Measurements from ENCODE around the gene PAQR5.
A peak's percentile ranks its signal among the peaks of the same experiment; 100 is the strongest.

The PAQR5 gene

GRCh38 chr15:69413822-69414700, 115.3 kb downstream of the PAQR5 start, which contains the start of gene KIF23:
TSS of gene KIF23 (plus strand) at chr15:69414349. CDS start at chr15:69414466, 117 bp downstream.
- no peak within 1 kb of the TSS for H2AK5ac ChIP-seq (ENCODE audit: low read length, severe bottlenecking)
- H3K4me1 ChIP-seq (ENCODE audit: control insufficient read depth, insufficient read depth, low read depth, low read length): peaks cover 6% of the 10 kb centered on the region
- peak; percentile 98 for DNase-seq
- H3K23ac ChIP-seq (ENCODE audit: low read length in 2 of 2): peak within 1 kb of the TSS in 1 of 2 experiments; percentile 46
- peak within 1 kb of the TSS; percentile 85 for H3K4me2 ChIP-seq (ENCODE audit: low read length, poor library complexity, severe bottlenecking)
- H3K9ac ChIP-seq (ENCODE audit: low read length): peak within 1 kb of the TSS; percentile 95
- H3K9me3 ChIP-seq (ENCODE audit: control insufficient read depth, low read length): no peaks in the 10 kb centered on the region
- H3K14ac ChIP-seq (ENCODE audit: low read length in 2 of 2): peak within 1 kb of the TSS in 1 of 2 experiments; percentile 25
- H2BK120ac ChIP-seq (ENCODE audit: low read depth, low read length): peak within 1 kb of the TSS; percentile 1
- H4K91ac ChIP-seq (ENCODE audit: low read length): peak within 1 kb of the TSS; percentile 30
- no peak within 1 kb of the TSS for H2BK12ac ChIP-seq (ENCODE audit: low read length in 2 of 2)
- no peaks in the 10 kb centered on the region for H3K27me3 ChIP-seq (ENCODE audit: control insufficient read depth in 1 of 2, insufficient read depth in 1 of 2, low read length in 2 of 2)
- peak within 1 kb of the TSS; percentile 91 for H3K4me3 ChIP-seq (ENCODE audit: insufficient read depth in 1 of 2, low read depth in 1 of 2, low read length in 2 of 2)
- peak within 1 kb of the TSS in 1 of 2 experiments; percentile 57 for H3K4ac ChIP-seq (ENCODE audit: low read depth in 1 of 2, low read length in 2 of 2)
- H2BK15ac ChIP-seq (ENCODE audit: low read depth, poor library complexity, severe bottlenecking): peak within 1 kb of the TSS; percentile 39
- H3K36me3 ChIP-seq (ENCODE audit: control insufficient read depth in 1 of 2, insufficient read depth in 2 of 2, low read depth in 1 of 2, low read length in 2 of 2): peaks cover 0 to under 1% of the 10 kb centered on the region in 2 experiments
- peaks cover 17% of the 10 kb centered on the region for H3K79me1 ChIP-seq (replicated peaks; ENCODE audit: low read length, poor library complexity, severe bottlenecking)
- peak within 1 kb of the TSS; percentile 95 for H2BK5ac ChIP-seq (ENCODE audit: low read depth, low read length, poor library complexity, severe bottlenecking)
- peak within 1 kb of the TSS; percentile 38 for H4K8ac ChIP-seq (ENCODE audit: low read length)
- peak within 1 kb of the TSS; percentile 93 for H3K27ac ChIP-seq (ENCODE audit: low read length, poor library complexity, severe bottlenecking)
- 2% methylated on average over 54 of the region's 78 CpGs for WGBS
- peak within 1 kb of the TSS; percentile 87 for H2AFZ ChIP-seq (ENCODE audit: low read depth, low read length)
- H3K18ac ChIP-seq (ENCODE audit: low read depth in 1 of 2, low read length in 2 of 2): peak within 1 kb of the TSS; percentile 87 to 89

- Histone ChIP-seq H3K36me3 (ENCODE audit: control insufficient read depth in 1 of 2, insufficient read depth in 2 of 2, low read depth in 1 of 2, low read length in 2 of 2) (peaks cover 0 to 6% of the 10 kb centered on the region in 2 experiments), H2AFZ (ENCODE audit: low read depth, low read length) (peak overlapping the region; percentile 87), H2BK120ac (ENCODE audit: low read depth, low read length) (peak overlapping the region; percentile 1), H4K8ac (ENCODE audit: low read length) (no peak overlapping the region), H3K79me1 (replicated peaks; ENCODE audit: low read length, poor library complexity, severe bottlenecking) (peaks cover 17% of the 10 kb centered on the region), H2BK5ac (ENCODE audit: low read depth, low read length, poor library complexity, severe bottlenecking) (peak overlapping the region; percentile 95), H3K18ac (ENCODE audit: low read depth in 1 of 2, low read length in 2 of 2) (peak overlapping the region; percentile 87 to 89), H3K4me1 (ENCODE audit: control insufficient read depth, insufficient read depth, low read depth, low read length) (peaks cover 6% of the 10 kb centered on the region), H3K4me2 (ENCODE audit: low read length, poor library complexity, severe bottlenecking) (peak overlapping the region; percentile 85), H3K9ac (ENCODE audit: low read length) (peak overlapping the region; percentile 95), H3K27me3 (ENCODE audit: control insufficient read depth in 1 of 2, insufficient read depth in 1 of 2, low read length in 2 of 2) (no peaks in the 10 kb centered on the region), H3K9me3 (ENCODE audit: control insufficient read depth, low read length) (no peaks in the 10 kb centered on the region), H3K23ac (ENCODE audit: low read length in 2 of 2) (no peak overlapping the region), H4K91ac (ENCODE audit: low read length) (peak overlapping the region; percentile 30), H2BK12ac (ENCODE audit: low read length in 2 of 2) (no peak overlapping the region), H3K27ac (ENCODE audit: low read length, poor library complexity, severe bottlenecking) (peak overlapping the region; percentile 93), H2AK5ac (ENCODE audit: low read length, severe bottlenecking) (no peak overlapping the region), H3K14ac (ENCODE audit: low read length in 2 of 2) (peak overlapping the region in 1 of 2 experiments; percentile 25), H3K4me3 (ENCODE audit: insufficient read depth in 1 of 2, low read depth in 1 of 2, low read length in 2 of 2) (peak overlapping the region; percentile 91), H3K4ac (ENCODE audit: low read depth in 1 of 2, low read length in 2 of 2) (peak overlapping the region in 1 of 2 experiments; percentile 57), H2BK15ac (ENCODE audit: low read depth, poor library complexity, severe bottlenecking) (peak overlapping the region; percentile 39)
- peak; percentile 91 for DNase-seq
- WGBS: 0% methylated on average over 16 of the region's 29 CpGs
These were observed 116.0 kb downstream of the PAQR5 start for GRCh38 chr15:69414701-69415167.

GRCh38 chr15:69415381-69415780, 116.7 kb downstream of the PAQR5 start:
- H2BK120ac ChIP-seq (ENCODE audit: low read depth, low read length): no peak overlapping the region
- H3K36me3 ChIP-seq (ENCODE audit: control insufficient read depth in 1 of 2, insufficient read depth in 2 of 2, low read depth in 1 of 2, low read length in 2 of 2): peaks cover 0 to 6% of the 10 kb centered on the region in 2 experiments
- no peak overlapping the region for H4K91ac ChIP-seq (ENCODE audit: low read length)
- no peak overlapping the region for H3K14ac ChIP-seq (ENCODE audit: low read length in 2 of 2)
- peak overlapping the region; percentile 81 for H3K27ac ChIP-seq (ENCODE audit: low read length, poor library complexity, severe bottlenecking)
- no peak overlapping the region for H4K8ac ChIP-seq (ENCODE audit: low read length)
- H3K4ac ChIP-seq (ENCODE audit: low read depth in 1 of 2, low read length in 2 of 2): no peak overlapping the region
- H2AFZ ChIP-seq (ENCODE audit: low read depth, low read length): no peak overlapping the region
- peak overlapping the region; percentile 95 for H3K9ac ChIP-seq (ENCODE audit: low read length)
- no peaks in the 10 kb centered on the region for H3K9me3 ChIP-seq (ENCODE audit: control insufficient read depth, low read length)
- peaks cover 21% of the 10 kb centered on the region for H3K79me1 ChIP-seq (replicated peaks; ENCODE audit: low read length, poor library complexity, severe bottlenecking)
- H2BK5ac ChIP-seq (ENCODE audit: low read depth, low read length, poor library complexity, severe bottlenecking): no peak overlapping the region
- H3K18ac ChIP-seq (ENCODE audit: low read depth in 1 of 2, low read length in 2 of 2): no peak overlapping the region
- peak overlapping the region in 1 of 2 experiments; percentile 91 for H3K4me3 ChIP-seq (ENCODE audit: insufficient read depth in 1 of 2, low read depth in 1 of 2, low read length in 2 of 2)
- H3K27me3 ChIP-seq (ENCODE audit: control insufficient read depth in 1 of 2, insufficient read depth in 1 of 2, low read length in 2 of 2): no peaks in the 10 kb centered on the region
- no peak overlapping the region for H3K23ac ChIP-seq (ENCODE audit: low read length in 2 of 2)
- no peak overlapping the region for H2BK15ac ChIP-seq (ENCODE audit: low read depth, poor library complexity, severe bottlenecking)
- H3K4me2 ChIP-seq (ENCODE audit: low read length, poor library complexity, severe bottlenecking): peak overlapping the region; percentile 42
- no peak overlapping the region for H2BK12ac ChIP-seq (ENCODE audit: low read length in 2 of 2)
- 36% methylated on average over 3 of the region's 3 CpGs for WGBS
- DNase-seq: peak; percentile 36
- no peak overlapping the region for H2AK5ac ChIP-seq (ENCODE audit: low read length, severe bottlenecking)
- H3K4me1 ChIP-seq (ENCODE audit: control insufficient read depth, insufficient read depth, low read depth, low read length): peaks cover 4% of the 10 kb centered on the region

GRCh38 chr15:69417581-69417980, 118.9 kb downstream of the PAQR5 start:
- peaks cover 3% of the 10 kb centered on the region for H3K4me1 ChIP-seq (ENCODE audit: control insufficient read depth, insufficient read depth, low read depth, low read length)
- H3K27ac ChIP-seq (ENCODE audit: low read length, poor library complexity, severe bottlenecking): no peak overlapping the region
- H3K18ac ChIP-seq (ENCODE audit: low read depth in 1 of 2, low read length in 2 of 2): no peak overlapping the region
- no peak overlapping the region for H2BK15ac ChIP-seq (ENCODE audit: low read depth, poor library complexity, severe bottlenecking)
- no peak overlapping the region for H2AFZ ChIP-seq (ENCODE audit: low read depth, low read length)
- no peak overlapping the region for H2BK12ac ChIP-seq (ENCODE audit: low read length in 2 of 2)
- H2BK5ac ChIP-seq (ENCODE audit: low read depth, low read length, poor library complexity, severe bottlenecking): no peak overlapping the region
- no peaks in the 10 kb centered on the region for H3K9me3 ChIP-seq (ENCODE audit: control insufficient read depth, low read length)
- H2BK120ac ChIP-seq (ENCODE audit: low read depth, low read length): no peak overlapping the region
- no peak overlapping the region for H4K8ac ChIP-seq (ENCODE audit: low read length)
- peak; percentile 43 for DNase-seq
- H3K4me3 ChIP-seq (ENCODE audit: insufficient read depth in 1 of 2, low read depth in 1 of 2, low read length in 2 of 2): no peak overlapping the region
- no peak overlapping the region for H3K4ac ChIP-seq (ENCODE audit: low read depth in 1 of 2, low read length in 2 of 2)
- H3K9ac ChIP-seq (ENCODE audit: low read length): no peak overlapping the region
- H2AK5ac ChIP-seq (ENCODE audit: low read length, severe bottlenecking): no peak overlapping the region
- H3K79me1 ChIP-seq (replicated peaks; ENCODE audit: low read length, poor library complexity, severe bottlenecking): peaks cover 18% of the 10 kb centered on the region
- no peak overlapping the region for H4K91ac ChIP-seq (ENCODE audit: low read length)
- no peaks in the 10 kb centered on the region for H3K27me3 ChIP-seq (ENCODE audit: control insufficient read depth in 1 of 2, insufficient read depth in 1 of 2, low read length in 2 of 2)
- H3K36me3 ChIP-seq (ENCODE audit: control insufficient read depth in 1 of 2, insufficient read depth in 2 of 2, low read depth in 1 of 2, low read length in 2 of 2): peaks cover 0 to 13% of the 10 kb centered on the region in 2 experiments
- H3K4me2 ChIP-seq (ENCODE audit: low read length, poor library complexity, severe bottlenecking): no peak overlapping the region
- no peak overlapping the region for H3K23ac ChIP-seq (ENCODE audit: low read length in 2 of 2)
- no peak overlapping the region for H3K14ac ChIP-seq (ENCODE audit: low read length in 2 of 2)
